Fibroblast of peridontal ligament (primary cell): ENCODE measurements around the gene MAP1S.

Experiments used
- DNase-seq: peaks from one replicate; pipeline ENCODE4 v3.0.0-alpha.2; 2010; ENCODE audit errors: extremely low read depth

The MAP1S gene

GRCh38 chr19:17688853-17689595 lies 30.3 kb upstream of the MAP1S start:
- DNase-seq = no peak

GRCh38 chr19:17692566-17692965 lies 26.7 kb upstream of the MAP1S start:
- DNase-seq = no peak

- no peak for DNase-seq
Measured at GRCh38 chr19:17695198-17695597, 24.1 kb upstream of the MAP1S start.

GRCh38 chr19:17703824-17704463 lies 15.3 kb upstream of the MAP1S start:
- DNase-seq = peak; percentile 31

GRCh38 chr19:17706750-17707181 lies 12.5 kb upstream of the MAP1S start:
- DNase-seq = no peak

- no peak for DNase-seq
Measured at GRCh38 chr19:17711851-17712250, 7.4 kb upstream of the MAP1S start.

- DNase-seq = no peak
Measured at GRCh38 chr19:17716309-17716929, 2.9 kb upstream of the MAP1S start.

GRCh38 chr19:17718550-17718946 lies 732 bp upstream of the MAP1S start:
- no peak for DNase-seq

GRCh38 chr19:17719730-17720400 lies 585 bp downstream of the MAP1S start:
- no peak for DNase-seq

GRCh38 chr19:17720440-17720839 lies 1.2 kb downstream of the MAP1S start:
- DNase-seq = no peak

- DNase-seq = no peak
Measured at GRCh38 chr19:17721111-17721628, 1.9 kb downstream of the MAP1S start.

- no peak for DNase-seq
Measured at GRCh38 chr19:17721821-17722220, 2.5 kb downstream of the MAP1S start.

GRCh38 chr19:17722655-17723240 lies 3.5 kb downstream of the MAP1S start:
- no peak for DNase-seq

- DNase-seq = no peak
Measured at GRCh38 chr19:17724655-17725054, 5.4 kb downstream of the MAP1S start.

- DNase-seq = no peak
Measured at GRCh38 chr19:17725422-17726078, 6.3 kb downstream of the MAP1S start.

GRCh38 chr19:17726136-17726741 lies 7.0 kb downstream of the MAP1S start:
- DNase-seq = no peak

- no peak for DNase-seq
Measured at GRCh38 chr19:17726964-17727773, 7.9 kb downstream of the MAP1S start.

GRCh38 chr19:17727843-17728242 lies 8.6 kb downstream of the MAP1S start:
- no peak for DNase-seq

GRCh38 chr19:17733127-17733526 lies 13.8 kb downstream of the MAP1S start:
- no peak for DNase-seq

- DNase-seq = no peak
Measured at GRCh38 chr19:17734146-17734545, 14.9 kb downstream of the MAP1S start.
